HEK293T (cell line): ENCODE measurements around the gene KRTAP10-10.

ENCODE experiments used
- ARNT ChIP-seq: fragments of 450-650 bp; IDR thresholded peaks from 2 replicates; pipeline ENCODE4 v1.6.1; 2017; ENCODE audit warnings: mild to moderate bottlenecking
- BHLHE40 ChIP-seq: fragments of 450-650 bp; IDR thresholded peaks from 2 replicates; pipeline ENCODE4 v1.6.1; 2016; ENCODE audit warnings: mild to moderate bottlenecking, moderate library complexity, borderline replicate concordance
- ELF4 ChIP-seq: fragments of 450-650 bp; IDR thresholded peaks from 2 replicates; pipeline ENCODE4 v1.6.1; 2017; ENCODE audit warnings: antibody characterized with exemption
- FOXM1 ChIP-seq: fragments of 450-650 bp; IDR thresholded peaks from 2 replicates; pipeline ENCODE4 v1.6.1; 2017; ENCODE audit warnings: mild to moderate bottlenecking, borderline replicate concordance
- SP1 ChIP-seq: fragments of 450-650 bp; IDR thresholded peaks from 2 replicates; pipeline ENCODE4 v1.6.1; 2017
- TF ChIP-seq, protein P1 (sequence below): fragments of 450-650 bp; IDR thresholded peaks from 2 replicates; pipeline ENCODE4 v1.6.1; 2016

DNA sequence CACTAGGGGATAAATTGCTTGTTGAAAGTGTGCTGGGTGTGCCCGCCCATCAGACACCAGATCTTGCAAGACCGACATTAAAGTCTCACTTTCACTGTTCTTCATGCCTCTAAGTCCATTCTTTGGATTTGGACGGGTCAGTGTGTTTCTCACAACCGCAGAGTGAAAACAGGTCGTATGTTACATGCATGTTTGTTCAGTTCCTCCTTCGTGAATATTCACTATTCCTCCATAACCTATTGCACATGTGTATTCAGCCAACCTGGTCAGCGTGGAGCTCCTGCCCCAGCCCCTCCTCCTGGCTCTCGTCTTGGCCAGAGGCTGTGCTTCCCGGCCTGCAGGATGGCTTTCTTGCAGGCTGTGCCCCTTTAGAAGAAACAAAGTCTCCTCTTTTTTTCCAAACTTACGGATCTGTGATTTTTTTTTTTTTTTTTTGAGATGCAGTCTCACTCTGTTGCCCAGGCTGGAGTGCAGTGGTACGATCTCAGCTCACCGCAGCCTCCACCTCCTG is 42.7 kb upstream of the KRTAP10-10 start:
- TF ChIP-seq BHLHE40 (no peak), ELF4 (no peak), SP1 (no peak), ARNT (no peak), FOXM1 (no peak)
- TF ChIP-seq, protein P1, sequence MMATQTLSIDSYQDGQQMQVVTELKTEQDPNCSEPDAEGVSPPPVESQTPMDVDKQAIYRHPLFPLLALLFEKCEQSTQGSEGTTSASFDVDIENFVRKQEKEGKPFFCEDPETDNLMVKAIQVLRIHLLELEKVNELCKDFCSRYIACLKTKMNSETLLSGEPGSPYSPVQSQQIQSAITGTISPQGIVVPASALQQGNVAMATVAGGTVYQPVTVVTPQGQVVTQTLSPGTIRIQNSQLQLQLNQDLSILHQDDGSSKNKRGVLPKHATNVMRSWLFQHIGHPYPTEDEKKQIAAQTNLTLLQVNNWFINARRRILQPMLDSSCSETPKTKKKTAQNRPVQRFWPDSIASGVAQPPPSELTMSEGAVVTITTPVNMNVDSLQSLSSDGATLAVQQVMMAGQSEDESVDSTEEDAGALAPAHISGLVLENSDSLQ = no peak
